ENCODE measurements around the gene CD2BP2.

The CD2BP2 gene

GRCh38 chr16:30394592-30395154 lies 39.6 kb upstream of the CD2BP2 start:
- H3K4me3 ChIP-seq (ENCODE audit: low read length), result peak overlapping the region; percentile 81
- H3K36me3 ChIP-seq (ENCODE audit: control insufficient read depth, insufficient read depth, low read length), result no peaks in the 10 kb centered on the region
- peak overlapping the region; percentile 32 for H3K23ac ChIP-seq (ENCODE audit: low read length)
- H2BK120ac ChIP-seq (ENCODE audit: low read depth, low read length), result peak overlapping the region; percentile 40
- peak overlapping the region; percentile 96 for H3K9ac ChIP-seq (ENCODE audit: low read length)
- peak; percentile 71 for DNase-seq
- peak overlapping the region; percentile 85 for H3K18ac ChIP-seq (ENCODE audit: low read length)
- peak overlapping the region; percentile 87 for H3K4me2 ChIP-seq (ENCODE audit: low read length)
- WGBS (ENCODE audit: extremely low coverage, insufficient coverage, low lambda C conversion rate), result no CpG with 5 or more reads among the region's 31 CpGs
- H3K56ac ChIP-seq (ENCODE audit: low read length), result peak overlapping the region; percentile 96
- peak overlapping the region; percentile 62 for H2AK5ac ChIP-seq (ENCODE audit: low read length)
- no peaks in the 10 kb centered on the region for H3K4me1 ChIP-seq (ENCODE audit: control insufficient read depth, low read depth, low read length)
- peak overlapping the region; percentile 17 for H4K5ac ChIP-seq (ENCODE audit: low read length)
- peak overlapping the region; percentile 98 for H3K27ac ChIP-seq (ENCODE audit: low read depth, low read length)
- peak overlapping the region; percentile 91 for H4K8ac ChIP-seq (ENCODE audit: low read depth, low read length)
- no peak overlapping the region for H2BK15ac ChIP-seq (replicated peaks; ENCODE audit: low read depth)
- peak overlapping the region; percentile 84 for H3K4ac ChIP-seq (ENCODE audit: low read depth, low read length)
- H3K79me1 ChIP-seq (ENCODE audit: low read length), result peaks cover 7% of the 10 kb centered on the region
- no peaks in the 10 kb centered on the region for H3K27me3 ChIP-seq (ENCODE audit: insufficient read depth, low read length, poor library complexity)
- peak overlapping the region; percentile 87 for H2BK5ac ChIP-seq (ENCODE audit: low read length)
- H3K79me2 ChIP-seq (ENCODE audit: control insufficient read depth, insufficient read depth, low read length), result peaks cover 20% of the 10 kb centered on the region

GRCh38 chr16:30383521-30383920 lies 28.4 kb upstream of the CD2BP2 start:
- no peak for DNase-seq
- H3K27me3 ChIP-seq (ENCODE audit: insufficient read depth, low read length, poor library complexity), result no peaks in the 10 kb centered on the region
- no peak overlapping the region for H3K18ac ChIP-seq (ENCODE audit: low read length)
- H3K4me2 ChIP-seq (ENCODE audit: low read length), result no peak overlapping the region
- no peak overlapping the region for H4K8ac ChIP-seq (ENCODE audit: low read depth, low read length)
- H3K27ac ChIP-seq (ENCODE audit: low read depth, low read length), result no peak overlapping the region
- H3K4me3 ChIP-seq (ENCODE audit: low read length), result no peak overlapping the region
- H2BK120ac ChIP-seq (ENCODE audit: low read depth, low read length), result no peak overlapping the region
- H2BK5ac ChIP-seq (ENCODE audit: low read length), result no peak overlapping the region
- H3K79me2 ChIP-seq (ENCODE audit: control insufficient read depth, insufficient read depth, low read length), result no peaks in the 10 kb centered on the region
- no peak overlapping the region for H4K5ac ChIP-seq (ENCODE audit: low read length)
- no peak overlapping the region for H3K4ac ChIP-seq (ENCODE audit: low read depth, low read length)
- H3K36me3 ChIP-seq (ENCODE audit: control insufficient read depth, insufficient read depth, low read length), result no peaks in the 10 kb centered on the region
- no peak overlapping the region for H3K56ac ChIP-seq (ENCODE audit: low read length)
- no peak overlapping the region for H2BK15ac ChIP-seq (replicated peaks; ENCODE audit: low read depth)
- H3K79me1 ChIP-seq (ENCODE audit: low read length), result no peaks in the 10 kb centered on the region
- H3K4me1 ChIP-seq (ENCODE audit: control insufficient read depth, low read depth, low read length), result no peaks in the 10 kb centered on the region
- H2AK5ac ChIP-seq (ENCODE audit: low read length), result no peak overlapping the region
- no CpG with 5 or more reads among the region's 2 CpGs for WGBS (ENCODE audit: extremely low coverage, insufficient coverage, low lambda C conversion rate)
- H3K9ac ChIP-seq (ENCODE audit: low read length), result no peak overlapping the region
- no peak overlapping the region for H3K23ac ChIP-seq (ENCODE audit: low read length)

GRCh38 chr16:30382111-30382881 lies 27.2 kb upstream of the CD2BP2 start, which contains the start of gene SEPTIN1:
Gene SEPTIN1, minus strand, starts transcription at chr16:30382561. Its CDS starts 19 bp downstream, at chr16:30382542.
- Histone ChIP-seq H3K56ac (ENCODE audit: low read length) (peak within 1 kb of the TSS; percentile 25), H3K36me3 (ENCODE audit: control insufficient read depth, insufficient read depth, low read length) (no peaks in the 10 kb centered on the region), H3K79me1 (ENCODE audit: low read length) (no peaks in the 10 kb centered on the region), H4K5ac (ENCODE audit: low read length) (no peak within 1 kb of the TSS), H3K79me2 (ENCODE audit: control insufficient read depth, insufficient read depth, low read length) (no peaks in the 10 kb centered on the region), H3K27me3 (ENCODE audit: insufficient read depth, low read length, poor library complexity) (no peaks in the 10 kb centered on the region), H4K8ac (ENCODE audit: low read depth, low read length) (no peak within 1 kb of the TSS), H3K9ac (ENCODE audit: low read length) (no peak within 1 kb of the TSS), H3K4me2 (ENCODE audit: low read length) (no peak within 1 kb of the TSS), H3K18ac (ENCODE audit: low read length) (no peak within 1 kb of the TSS), H3K27ac (ENCODE audit: low read depth, low read length) (no peak within 1 kb of the TSS), H2BK120ac (ENCODE audit: low read depth, low read length) (no peak within 1 kb of the TSS), H2BK5ac (ENCODE audit: low read length) (no peak within 1 kb of the TSS), H3K4ac (ENCODE audit: low read depth, low read length) (no peak within 1 kb of the TSS), H3K4me3 (ENCODE audit: low read length) (no peak within 1 kb of the TSS), H2BK15ac (replicated peaks; ENCODE audit: low read depth) (no peak within 1 kb of the TSS), H3K4me1 (ENCODE audit: control insufficient read depth, low read depth, low read length) (peaks cover 1% of the 10 kb centered on the region), H3K23ac (ENCODE audit: low read length) (no peak within 1 kb of the TSS), H2AK5ac (ENCODE audit: low read length) (no peak within 1 kb of the TSS)
- DNase-seq, result no peak
- no CpG with 5 or more reads among the region's 12 CpGs for WGBS (ENCODE audit: extremely low coverage, insufficient coverage, low lambda C conversion rate)

- Histone ChIP-seq H4K5ac (ENCODE audit: low read length) (no peak overlapping the region), H3K23ac (ENCODE audit: low read length) (no peak overlapping the region), H4K8ac (ENCODE audit: low read depth, low read length) (no peak overlapping the region), H3K18ac (ENCODE audit: low read length) (no peak overlapping the region), H3K4me3 (ENCODE audit: low read length) (no peak overlapping the region), H2BK5ac (ENCODE audit: low read length) (no peak overlapping the region), H2BK120ac (ENCODE audit: low read depth, low read length) (no peak overlapping the region), H3K27me3 (ENCODE audit: insufficient read depth, low read length, poor library complexity) (no peaks in the 10 kb centered on the region), H3K79me1 (ENCODE audit: low read length) (no peaks in the 10 kb centered on the region), H3K4me1 (ENCODE audit: control insufficient read depth, low read depth, low read length) (peaks cover 3% of the 10 kb centered on the region), H3K9ac (ENCODE audit: low read length) (no peak overlapping the region), H3K79me2 (ENCODE audit: control insufficient read depth, insufficient read depth, low read length) (no peaks in the 10 kb centered on the region), H2AK5ac (ENCODE audit: low read length) (no peak overlapping the region), H3K27ac (ENCODE audit: low read depth, low read length) (no peak overlapping the region), H3K36me3 (ENCODE audit: control insufficient read depth, insufficient read depth, low read length) (no peaks in the 10 kb centered on the region), H2BK15ac (replicated peaks; ENCODE audit: low read depth) (no peak overlapping the region), H3K4ac (ENCODE audit: low read depth, low read length) (no peak overlapping the region), H3K4me2 (ENCODE audit: low read length) (no peak overlapping the region), H3K56ac (ENCODE audit: low read length) (peak overlapping the region; percentile 25)
- no CpG with 5 or more reads among the region's 13 CpGs for WGBS (ENCODE audit: extremely low coverage, insufficient coverage, low lambda C conversion rate)
- no peak for DNase-seq
Observed at GRCh38 chr16:30381291-30382041, 26.4 kb upstream of the CD2BP2 start.

- H3K9ac ChIP-seq (ENCODE audit: low read length), result no peak overlapping the region
- no peak overlapping the region for H3K18ac ChIP-seq (ENCODE audit: low read length)
- H2AK5ac ChIP-seq (ENCODE audit: low read length), result no peak overlapping the region
- H2BK120ac ChIP-seq (ENCODE audit: low read depth, low read length), result no peak overlapping the region
- H3K79me1 ChIP-seq (ENCODE audit: low read length), result no peaks in the 10 kb centered on the region
- no peaks in the 10 kb centered on the region for H3K27me3 ChIP-seq (ENCODE audit: insufficient read depth, low read length, poor library complexity)
- no peak for DNase-seq
- no peaks in the 10 kb centered on the region for H3K36me3 ChIP-seq (ENCODE audit: control insufficient read depth, insufficient read depth, low read length)
- H3K27ac ChIP-seq (ENCODE audit: low read depth, low read length), result no peak overlapping the region
- H3K4me2 ChIP-seq (ENCODE audit: low read length), result no peak overlapping the region
- no peak overlapping the region for H2BK5ac ChIP-seq (ENCODE audit: low read length)
- H3K4me1 ChIP-seq (ENCODE audit: control insufficient read depth, low read depth, low read length), result peaks cover 3% of the 10 kb centered on the region
- H3K4me3 ChIP-seq (ENCODE audit: low read length), result no peak overlapping the region
- H3K79me2 ChIP-seq (ENCODE audit: control insufficient read depth, insufficient read depth, low read length), result no peaks in the 10 kb centered on the region
- WGBS (ENCODE audit: extremely low coverage, insufficient coverage, low lambda C conversion rate), result no CpG with 5 or more reads among the region's 6 CpGs
- H3K56ac ChIP-seq (ENCODE audit: low read length), result no peak overlapping the region
- H4K8ac ChIP-seq (ENCODE audit: low read depth, low read length), result no peak overlapping the region
- no peak overlapping the region for H3K23ac ChIP-seq (ENCODE audit: low read length)
- H2BK15ac ChIP-seq (replicated peaks; ENCODE audit: low read depth), result no peak overlapping the region
- no peak overlapping the region for H4K5ac ChIP-seq (ENCODE audit: low read length)
- H3K4ac ChIP-seq (ENCODE audit: low read depth, low read length), result no peak overlapping the region
Observed at GRCh38 chr16:30380803-30381208, 25.7 kb upstream of the CD2BP2 start.

Data from mesendoderm (in vitro differentiated cells).